SU-DHL-6 (cell line): Measurements from ENCODE around the gene CHRND.

Source experiments
- CTCF ChIP-seq: fragments of 200-600 bp; sonication (generic); IDR thresholded peaks from one replicate; pipeline ENCODE4 v1.5.1; 2017; ENCODE audit warnings: antibody characterized with exemption, mild to moderate bottlenecking, low read length, moderate library complexity; ENCODE audit not compliant: insufficient read depth, poor library complexity, severe bottlenecking
- EZH2phosphoT487 ChIP-seq: fragments of 200-600 bp; sonication (generic), shearing (Covaris generic); conservative IDR thresholded peaks from 2 replicates; pipeline ENCODE4 v1.6.1; 2018; ENCODE audit warnings: mild to moderate bottlenecking, antibody characterized with exemption, low read length, moderate library complexity, mixed read lengths

GRCh38 chr2:232519581-232520438 is 6.2 kb upstream of the CHRND start, which contains the start of gene PRSS56:
- TF ChIP-seq CTCF (no peak), EZH2phosphoT487 (no peak)
